GM08714 (cell line): ENCODE results near the gene THBD.

Experiments used
- H3K4me3 ChIP-seq: fragments of 200-500 bp; sonication (Bioruptor generic); 2 replicates; pipeline ENCODE4 v1.5.1; 2014; ENCODE audit warnings: mild to moderate bottlenecking, low read length, inconsistent platforms
- ZNF274 ChIP-seq: IDR thresholded peaks from 2 replicates; pipeline ENCODE4 v1.6.1; 2012; ENCODE audit warnings: mild to moderate bottlenecking, low read depth, low read length

The THBD gene

GRCh38 chr20:23061734-23062561 lies 12.5 kb upstream of the THBD start:
- no peak overlapping the region for H3K4me3 ChIP-seq
- TF ChIP-seq ZNF274, result no peak

GRCh38 chr20:23061262-23061661 lies 11.8 kb upstream of the THBD start:
- no peak overlapping the region for H3K4me3 ChIP-seq
- TF ChIP-seq ZNF274, result no peak

GRCh38 chr20:23060629-23061028 lies 11.2 kb upstream of the THBD start:
- no peak overlapping the region for H3K4me3 ChIP-seq
- no peak for TF ChIP-seq ZNF274

GRCh38 chr20:23059846-23060245 lies 10.4 kb upstream of the THBD start:
- no peak overlapping the region for H3K4me3 ChIP-seq
- no peak for TF ChIP-seq ZNF274

- H3K4me3 ChIP-seq, result no peak overlapping the region
- TF ChIP-seq ZNF274, result no peak
Observed at GRCh38 chr20:23059001-23059400, 9.5 kb upstream of the THBD start.

- H3K4me3 ChIP-seq, result no peak overlapping the region
- TF ChIP-seq ZNF274, result no peak
Observed at GRCh38 chr20:23058240-23058639, 8.8 kb upstream of the THBD start.

GRCh38 chr20:23052904-23053303 lies 3.4 kb upstream of the THBD start:
- TF ChIP-seq ZNF274, result no peak
- H3K4me3 ChIP-seq, result no peak overlapping the region

GRCh38 chr20:23050847-23051627 lies 1.6 kb upstream of the THBD start:
- no peak overlapping the region for H3K4me3 ChIP-seq
- TF ChIP-seq ZNF274, result no peak

- no peak for TF ChIP-seq ZNF274
- H3K4me3 ChIP-seq, result no peak overlapping the region
Observed at GRCh38 chr20:23050076-23050838, 785 bp upstream of the THBD start.

GRCh38 chr20:23048283-23049200 lies 930 bp downstream of the THBD start:
- no peak overlapping the region for H3K4me3 ChIP-seq

GRCh38 chr20:23047738-23048214 lies 1.7 kb downstream of the THBD start:
- no peak for TF ChIP-seq ZNF274
- no peak overlapping the region for H3K4me3 ChIP-seq

More at GRCh38 chr20:23048283-23049200, 930 bp downstream of the THBD start:
- no peak for TF ChIP-seq ZNF274

GRCh38 chr20:23047001-23047737 lies 2.3 kb downstream of the THBD start:
- no peak overlapping the region for H3K4me3 ChIP-seq

GRCh38 chr20:23046431-23046830 lies 3.0 kb downstream of the THBD start:
- H3K4me3 ChIP-seq, result no peak overlapping the region
- TF ChIP-seq ZNF274, result no peak

More at GRCh38 chr20:23047001-23047737, 2.3 kb downstream of the THBD start:
- no peak for TF ChIP-seq ZNF274
